Stimulated activated CD4-positive, alpha-beta T cell treated with anti-CD3 and anti-CD28 coated beads, TNF-alpha, amount 100 ng/mL, for 4 hours (primary cell): ENCODE measurements around the gene MRPS6.

Source experiments
- DNase-seq, 3 experiments: peaks; one replicate each; pipeline ENCODE4 v3.0.0-alpha.2; 2020; ENCODE audit warnings: low read depth in 3 of 3

The MRPS6 gene

DNA sequence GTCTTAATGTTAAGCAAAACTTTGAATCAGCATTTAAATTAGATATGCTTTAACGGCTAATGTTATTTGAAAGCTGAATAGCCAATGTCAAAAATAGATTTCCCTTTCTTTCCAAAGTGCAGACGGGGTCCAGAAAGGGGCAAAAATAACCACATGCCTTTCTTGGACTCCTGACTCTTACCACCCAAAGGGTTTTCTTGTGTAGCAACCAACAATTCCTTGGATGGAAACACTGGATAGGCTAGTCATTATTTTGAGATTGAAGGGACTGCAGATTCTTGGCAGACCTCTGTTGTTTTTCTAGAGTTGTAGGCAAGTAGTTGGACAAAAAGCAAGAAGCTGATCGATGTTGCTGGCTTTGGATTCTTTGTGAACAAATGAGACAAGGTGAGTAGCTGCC lies 107.0 kb downstream of the MRPS6 start:
- no peak for DNase-seq

DNA sequence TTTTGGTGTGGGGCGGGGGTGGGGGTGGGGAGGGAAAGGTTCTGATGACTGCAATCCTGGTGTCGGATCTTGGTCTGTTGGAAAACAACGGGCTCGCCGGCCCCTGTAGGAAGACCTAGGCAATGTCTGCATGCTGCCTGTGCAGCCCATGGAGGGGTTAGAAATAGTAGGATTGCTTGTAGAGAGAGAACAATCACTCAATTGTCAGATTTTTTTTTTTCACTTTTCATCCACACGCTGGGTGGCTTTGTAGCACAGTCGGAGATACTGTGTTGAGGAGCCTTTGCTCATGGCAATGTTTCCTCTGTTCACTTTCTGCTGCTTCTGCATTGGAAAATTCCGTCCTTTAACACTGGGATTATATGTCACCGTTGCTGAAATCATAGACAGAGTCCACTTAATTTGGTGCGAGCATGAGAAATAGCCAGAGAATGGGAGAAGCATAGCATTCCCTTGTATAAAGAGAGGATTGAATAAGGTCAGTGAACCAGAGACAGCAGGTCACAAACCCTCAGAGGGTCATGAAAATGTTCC lies 107.5 kb downstream of the MRPS6 start:
- no peak for DNase-seq

DNA sequence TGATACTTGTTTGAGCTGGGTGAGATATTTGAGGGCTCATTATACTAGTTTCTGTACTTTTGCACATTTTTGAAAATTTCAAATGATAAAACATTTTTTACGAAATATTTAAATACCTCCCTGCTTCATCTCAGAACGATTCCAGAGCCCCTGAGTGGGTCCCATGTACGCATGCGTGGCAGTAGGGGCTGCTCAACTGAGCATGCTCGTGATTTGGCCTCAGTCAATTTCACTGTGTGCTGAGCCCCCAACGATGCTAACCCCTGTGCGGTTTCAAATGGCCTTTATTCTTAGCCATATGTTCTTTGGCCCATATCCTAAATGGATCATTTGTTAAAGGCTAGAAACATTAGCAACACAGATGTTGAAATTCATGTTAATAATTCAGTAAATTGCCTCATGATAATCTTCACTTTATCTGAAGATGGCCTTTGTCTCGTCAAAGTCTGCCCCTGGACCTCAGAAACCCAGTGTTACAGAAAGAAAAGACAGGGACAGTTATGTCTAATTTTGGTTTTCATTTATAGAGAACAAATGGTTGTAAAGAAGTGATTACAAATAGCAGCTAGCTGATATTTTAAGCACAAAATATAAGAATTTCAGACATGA lies 108.2 kb downstream of the MRPS6 start:
- no peak for DNase-seq

DNA sequence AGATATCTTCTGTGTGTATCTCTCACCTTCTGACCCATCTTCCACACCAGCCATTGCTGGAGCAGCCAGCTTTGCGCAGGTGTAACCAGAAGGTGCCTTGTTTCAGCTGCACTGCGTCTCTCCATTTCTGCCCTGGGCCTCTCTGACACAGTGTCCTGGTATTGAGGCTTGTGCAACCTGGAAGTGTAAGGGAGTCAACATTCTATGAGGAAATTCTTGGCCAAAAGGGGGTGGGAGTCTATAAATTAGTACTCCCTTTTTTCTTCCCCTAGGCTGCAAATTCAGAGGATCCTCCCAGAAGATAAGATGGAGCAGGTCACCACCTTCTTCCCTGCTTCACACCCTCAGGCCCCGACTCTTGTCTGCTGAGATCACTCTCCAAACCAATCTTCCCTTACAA lies 109.1 kb downstream of the MRPS6 start:
- DNase-seq = no peak

DNA sequence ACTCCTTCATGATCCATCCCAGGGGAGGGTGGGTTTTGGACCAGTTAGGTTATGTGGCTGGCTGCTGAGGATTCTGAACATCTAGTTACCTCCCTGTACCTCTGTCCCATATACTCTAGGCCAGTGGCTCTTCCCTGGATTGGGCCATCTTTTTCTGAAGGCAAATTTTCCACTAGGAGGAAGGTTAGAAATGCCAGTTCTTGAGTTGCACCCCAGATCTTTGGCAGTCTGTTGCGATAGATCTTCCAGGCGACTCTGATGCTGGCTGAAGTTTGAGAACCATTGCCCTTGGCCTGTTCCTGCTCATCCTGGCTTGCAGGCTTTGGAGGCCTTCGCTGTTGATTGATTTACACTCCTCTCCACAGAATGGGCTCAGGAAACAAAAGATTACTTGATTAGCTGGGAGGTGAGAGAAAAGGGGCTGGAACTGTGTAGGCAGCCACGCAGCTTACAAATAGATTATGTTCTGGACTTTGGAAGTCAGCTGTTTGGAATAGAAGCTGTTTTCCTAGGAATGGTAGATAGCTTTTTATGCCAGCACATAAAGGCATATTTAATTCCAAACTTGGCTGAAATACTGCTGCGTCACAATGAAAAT lies 110.1 kb downstream of the MRPS6 start:
- no peak for DNase-seq

DNA sequence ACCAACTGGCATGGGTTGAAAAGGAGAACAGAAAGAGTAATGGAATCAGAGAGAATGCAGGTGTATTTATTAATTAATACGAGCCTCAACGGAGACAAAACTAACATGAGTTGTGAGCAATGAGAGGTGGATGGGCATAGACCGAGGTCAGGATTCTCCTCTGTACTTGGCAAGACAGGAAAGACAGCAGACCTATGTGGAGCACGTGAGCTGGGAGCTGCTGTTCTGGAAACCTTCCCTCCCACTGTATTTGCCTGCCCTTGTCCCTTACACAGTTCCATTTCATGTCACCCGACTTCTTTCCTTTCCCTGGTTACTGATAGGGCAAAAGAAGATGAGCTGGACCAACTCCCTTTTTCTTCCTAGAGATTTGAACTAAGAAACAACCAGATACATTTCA lies 110.9 kb downstream of the MRPS6 start:
- DNase-seq = no peak

DNA sequence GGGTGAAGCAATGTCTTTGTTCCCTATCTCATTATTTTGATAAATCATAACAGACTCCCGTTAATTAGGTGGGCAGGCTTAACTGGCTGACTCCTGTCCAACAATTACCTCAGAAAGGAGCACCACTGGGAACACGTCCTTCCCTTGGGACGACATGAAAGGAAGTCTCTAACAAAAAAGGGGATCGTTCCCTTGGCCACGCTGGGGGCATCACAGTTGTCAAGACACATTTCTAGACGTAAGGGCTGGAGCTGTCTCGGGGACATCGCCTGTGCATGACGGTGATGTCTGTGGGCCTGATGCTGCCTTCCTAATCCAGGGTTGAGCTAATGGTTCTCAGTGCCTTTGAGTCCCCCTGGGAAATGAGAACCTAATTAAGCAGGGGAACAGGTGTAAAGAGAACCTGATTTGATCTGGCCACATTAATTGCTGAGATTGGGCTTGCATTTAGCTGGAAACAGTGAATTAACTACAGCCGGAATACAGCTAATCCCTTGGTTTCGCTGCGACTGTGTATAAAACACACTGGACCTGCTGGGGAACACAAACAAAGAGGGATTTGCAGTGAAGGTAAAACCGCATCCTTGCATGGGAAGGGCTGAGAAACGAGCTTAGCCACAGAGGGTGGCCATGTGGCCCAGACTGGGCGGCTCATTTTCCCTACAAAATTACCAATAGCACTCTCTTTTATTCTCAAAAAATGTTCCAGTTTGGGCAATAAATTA lies 111.8 kb downstream of the MRPS6 start:
- no peak for DNase-seq

DNA sequence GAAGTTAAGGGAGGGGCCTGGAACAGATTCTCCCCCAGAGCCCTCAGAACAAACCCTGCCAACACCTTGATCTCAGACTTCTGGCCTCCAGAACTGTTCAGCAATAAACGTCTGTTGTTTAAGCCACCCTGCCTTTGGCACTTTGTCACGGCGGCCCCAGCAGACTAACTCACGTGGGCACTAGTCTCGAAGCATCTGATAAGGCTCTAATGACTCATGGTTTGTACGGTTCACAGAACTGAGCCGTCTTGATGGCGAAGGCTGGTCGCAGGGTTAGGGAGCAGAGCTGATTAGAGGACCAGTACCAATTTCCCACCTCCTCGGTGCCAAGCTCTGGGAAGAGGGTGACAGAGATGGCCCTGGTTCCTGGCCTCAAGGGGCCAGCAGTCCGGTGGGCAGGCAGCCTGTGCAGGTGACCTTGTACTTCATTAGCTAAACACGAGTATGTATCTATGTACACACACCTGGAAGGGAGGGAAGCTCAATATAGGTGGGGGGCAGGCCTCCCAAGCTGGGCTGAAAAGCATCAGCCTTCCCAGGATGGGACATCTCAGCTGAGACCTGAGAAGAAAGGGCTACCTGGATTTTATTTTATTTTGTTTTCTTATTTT lies 112.8 kb downstream of the MRPS6 start:
- DNase-seq = no peak

DNA sequence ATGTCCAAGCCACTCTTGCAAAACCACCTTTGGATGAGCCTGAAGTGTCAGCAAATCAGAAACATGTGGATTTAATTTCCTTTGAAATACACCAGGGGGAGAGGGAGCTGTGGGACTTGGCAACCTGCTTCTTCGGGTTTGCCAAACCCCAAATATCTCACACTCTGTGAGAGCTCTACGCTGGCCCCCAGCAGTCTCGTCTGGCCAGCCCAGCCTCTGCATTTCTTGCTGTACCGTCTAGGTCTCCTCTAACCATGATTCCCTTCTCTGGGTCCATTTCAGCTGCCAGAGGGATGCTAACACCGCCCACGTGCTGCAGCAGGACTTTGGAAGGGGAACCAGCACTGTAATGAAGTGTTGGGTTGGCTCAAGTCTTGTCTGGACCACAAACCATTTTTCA lies 114.6 kb downstream of the MRPS6 start:
- no peak for DNase-seq

DNA sequence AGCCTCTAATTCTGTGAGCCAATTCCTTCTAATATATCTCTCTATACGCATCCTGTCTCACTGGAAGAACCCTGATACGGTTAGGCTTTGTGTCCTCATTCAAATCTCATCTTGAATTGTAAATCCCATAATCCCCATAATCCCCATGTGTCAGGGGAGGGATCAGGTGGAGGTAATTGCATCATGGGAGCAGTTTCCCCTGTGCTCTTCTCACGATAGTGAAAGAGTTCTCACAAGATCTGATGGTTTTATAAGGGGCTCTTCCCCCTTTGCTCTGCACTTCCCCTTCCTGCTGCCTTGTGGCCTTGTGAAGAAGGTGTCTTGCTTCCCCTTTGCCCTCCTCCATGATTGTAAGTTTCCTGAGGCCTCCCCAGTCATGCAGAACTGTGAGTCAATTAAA lies 116.1 kb downstream of the MRPS6 start:
- no peak for DNase-seq

DNA sequence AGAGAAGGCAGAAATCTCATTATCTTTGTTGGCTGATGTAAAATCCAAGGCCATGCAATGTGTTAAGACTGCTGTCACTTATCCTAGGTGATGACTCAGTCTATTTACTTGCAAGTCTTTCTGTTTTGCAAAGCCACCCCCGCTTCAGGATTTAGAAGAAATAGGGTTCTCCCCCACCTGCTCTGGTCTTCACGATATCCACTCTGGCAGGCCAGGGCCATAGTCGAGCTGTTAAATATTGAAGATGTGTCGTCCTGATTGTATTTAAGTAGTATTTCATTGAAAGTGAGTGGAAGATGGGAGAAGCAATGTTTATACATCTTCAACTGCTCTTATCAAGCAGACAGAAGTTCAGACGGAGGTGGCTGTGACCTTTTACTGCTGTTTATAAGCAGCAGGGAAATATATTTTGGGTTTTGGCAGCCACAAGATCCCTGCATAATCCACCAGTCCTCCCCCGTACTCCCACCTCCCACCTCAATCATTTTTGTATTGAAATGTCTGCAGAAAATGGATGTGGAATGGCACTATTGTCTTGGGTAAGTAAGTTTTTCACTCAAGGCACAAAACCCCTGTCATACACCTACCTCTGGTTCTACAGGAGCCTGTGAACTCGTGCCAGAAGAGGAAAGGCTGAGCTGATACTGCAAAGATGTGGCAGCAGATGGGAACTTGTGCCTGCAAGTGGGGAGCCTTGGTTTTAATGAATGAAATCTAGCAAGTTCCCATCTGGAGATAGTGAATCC lies 117.4 kb downstream of the MRPS6 start:
- DNase-seq = no peak

DNA sequence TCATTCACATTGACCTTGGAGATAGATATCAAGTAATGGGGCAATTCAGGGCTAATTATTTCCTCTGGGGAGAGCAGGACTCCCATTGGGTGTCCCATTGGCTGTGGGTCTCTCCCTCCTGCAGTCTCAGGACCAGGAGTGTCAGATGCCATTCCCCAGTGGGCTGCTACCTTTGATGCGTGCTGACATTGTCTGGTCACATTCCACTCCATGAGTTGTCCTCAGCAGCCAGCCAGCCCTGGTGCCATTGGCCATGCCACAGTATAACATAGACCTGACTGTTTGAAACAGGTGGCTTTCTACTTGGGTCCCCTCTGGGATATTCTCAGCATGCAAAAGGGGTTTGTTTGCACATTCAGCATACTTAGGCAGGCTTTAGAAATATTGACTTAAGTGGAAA lies 118.5 kb downstream of the MRPS6 start:
- DNase-seq = no peak
